ENCODE data around the gene OBSL1. TPM values are rescaled to one million over a fixed set of nuclear protein-coding genes. Genes with fewer than 3 reads are reported as not detected.

OBSL1 gene
- total RNA-seq, 1 donor, result 39.2 TPM

GRCh38 chr2:219513787-219514186 lies 57.6 kb downstream of the OBSL1 start:
- TF ChIP-seq CTCF (IDR thresholded peaks at IDR 0.05; ENCODE audit: insufficient read depth, low read length), result no peak
- H3K4me3 ChIP-seq (ENCODE audit: low read depth, low read length), result no peak overlapping the region
- DNase-seq (ENCODE audit: low read depth), result no peak

GRCh38 chr2:219512524-219513216 lies 58.7 kb downstream of the OBSL1 start:
- no peak overlapping the region for H3K4me3 ChIP-seq (ENCODE audit: low read depth, low read length)

GRCh38 chr2:219511547-219512325 lies 59.6 kb downstream of the OBSL1 start:
- no peak overlapping the region for H3K4me3 ChIP-seq (ENCODE audit: low read depth, low read length)
- no peak for DNase-seq (ENCODE audit: low read depth)
- no peak for TF ChIP-seq CTCF (IDR thresholded peaks at IDR 0.05; ENCODE audit: insufficient read depth, low read length)

More at GRCh38 chr2:219512524-219513216, 58.7 kb downstream of the OBSL1 start:
- DNase-seq (ENCODE audit: low read depth), result no peak
- TF ChIP-seq CTCF (IDR thresholded peaks at IDR 0.05; ENCODE audit: insufficient read depth, low read length), result no peak

GRCh38 chr2:219510512-219511135 lies 60.7 kb downstream of the OBSL1 start:
- DNase-seq (ENCODE audit: low read depth), result no peak
- no peak overlapping the region for H3K4me3 ChIP-seq (ENCODE audit: low read depth, low read length)
- TF ChIP-seq CTCF (IDR thresholded peaks at IDR 0.05; ENCODE audit: insufficient read depth, low read length), result no peak

GRCh38 chr2:219509780-219510511 lies 61.4 kb downstream of the OBSL1 start:
- TF ChIP-seq CTCF (IDR thresholded peaks at IDR 0.05; ENCODE audit: insufficient read depth, low read length), result peak; percentile 89
- peak; percentile 52 for DNase-seq (ENCODE audit: low read depth)
- peak overlapping the region; percentile 33 for H3K4me3 ChIP-seq (ENCODE audit: low read depth, low read length)

GRCh38 chr2:219508971-219509779 lies 62.2 kb downstream of the OBSL1 start:
- no peak overlapping the region for H3K4me3 ChIP-seq (ENCODE audit: low read depth, low read length)
- TF ChIP-seq CTCF (IDR thresholded peaks at IDR 0.05; ENCODE audit: insufficient read depth, low read length), result no peak
- DNase-seq (ENCODE audit: low read depth), result no peak

Data from fibroblast of the aortic adventitia (primary cell).